Measurements from ENCODE around the gene BUB1.
"Not testable (repeated sequence)": the region's sequence is repeated elsewhere in the genome, so short reads cannot be mapped to it uniquely, and the experiment has no call there.

Gene BUB1

GRCh38 chr2:110647777-110648176 lies 30.1 kb downstream of the BUB1 start:
- no peak overlapping the region for H3K4me3 ChIP-seq (ENCODE audit: low read length)
- no peaks in the 10 kb centered on the region for H3K27me3 ChIP-seq (ENCODE audit: insufficient read depth, low read length)
- no peaks in the 10 kb centered on the region for H3K9me3 ChIP-seq (ENCODE audit: insufficient read depth, low read depth, low read length)
- no peak overlapping the region for H3K27ac ChIP-seq (ENCODE audit: low read length)
- H3K9ac ChIP-seq (ENCODE audit: low read depth, low read length), result no peak overlapping the region
- peaks cover 96% of the 10 kb centered on the region for H3K36me3 ChIP-seq (ENCODE audit: insufficient read depth, low read depth, low read length)
- no peaks in the 10 kb centered on the region for H3K4me1 ChIP-seq (ENCODE audit: insufficient read depth, low read length)

DNA sequence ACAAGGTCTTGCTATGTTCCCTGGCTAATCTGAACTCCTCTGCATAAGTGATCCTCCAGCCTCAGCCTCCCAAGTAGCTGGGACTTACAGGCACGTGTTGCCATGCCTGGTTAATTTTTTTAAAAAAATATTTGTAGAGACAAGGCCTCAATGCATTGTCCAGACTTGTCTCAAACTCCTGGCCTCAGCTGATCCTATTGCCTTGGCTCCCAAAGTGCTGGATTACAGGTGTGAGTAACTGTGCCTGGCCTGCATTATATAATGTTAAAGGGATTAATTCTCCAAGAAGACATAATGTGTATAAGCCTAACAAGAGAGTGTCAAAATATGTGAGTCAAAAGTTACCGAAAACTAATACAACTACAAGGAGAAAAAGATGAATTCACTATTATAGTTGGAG lies 32.2 kb downstream of the BUB1 start:
- no peak overlapping the region for H3K4me3 ChIP-seq (ENCODE audit: low read length)
- H3K36me3 ChIP-seq (ENCODE audit: insufficient read depth, low read depth, low read length), result peaks cover 96% of the 10 kb centered on the region
- H3K9me3 ChIP-seq (ENCODE audit: insufficient read depth, low read depth, low read length), result no peaks in the 10 kb centered on the region
- H3K9ac ChIP-seq (ENCODE audit: low read depth, low read length), result no peak overlapping the region
- H3K4me1 ChIP-seq (ENCODE audit: insufficient read depth, low read length), result no peaks in the 10 kb centered on the region
- no peaks in the 10 kb centered on the region for H3K27me3 ChIP-seq (ENCODE audit: insufficient read depth, low read length)
- no peak overlapping the region for H3K27ac ChIP-seq (ENCODE audit: low read length)

DNA sequence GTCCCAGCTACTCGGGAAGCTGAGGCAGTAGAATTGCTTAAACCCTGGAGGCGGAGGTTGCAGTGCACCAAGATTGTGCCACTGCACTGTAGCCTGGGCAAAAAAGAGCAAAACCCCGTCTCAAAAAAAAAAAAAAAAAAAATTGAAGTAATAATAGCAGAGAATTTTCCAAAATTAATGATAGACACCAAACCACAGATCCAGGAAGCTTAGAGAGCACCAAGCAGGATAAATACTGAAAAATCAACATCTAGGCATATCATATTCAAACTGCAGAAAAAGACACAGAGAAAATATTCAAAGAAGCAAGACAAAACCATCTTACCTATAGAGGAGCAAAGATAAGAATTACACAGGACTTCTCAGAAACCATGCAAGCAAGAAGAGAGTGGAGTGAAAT lies 33.5 kb downstream of the BUB1 start:
- Histone ChIP-seq H3K9me3 (ENCODE audit: insufficient read depth, low read depth, low read length) (no peaks in the 10 kb centered on the region), H3K4me3 (ENCODE audit: low read length) (no peak overlapping the region), H3K9ac (ENCODE audit: low read depth, low read length) (no peak overlapping the region), H3K36me3 (ENCODE audit: insufficient read depth, low read depth, low read length) (peaks cover 97% of the 10 kb centered on the region), H3K27me3 (ENCODE audit: insufficient read depth, low read length) (no peaks in the 10 kb centered on the region), H3K4me1 (ENCODE audit: insufficient read depth, low read length) (no peaks in the 10 kb centered on the region), H3K27ac (ENCODE audit: low read length) (no peak overlapping the region)

DNA sequence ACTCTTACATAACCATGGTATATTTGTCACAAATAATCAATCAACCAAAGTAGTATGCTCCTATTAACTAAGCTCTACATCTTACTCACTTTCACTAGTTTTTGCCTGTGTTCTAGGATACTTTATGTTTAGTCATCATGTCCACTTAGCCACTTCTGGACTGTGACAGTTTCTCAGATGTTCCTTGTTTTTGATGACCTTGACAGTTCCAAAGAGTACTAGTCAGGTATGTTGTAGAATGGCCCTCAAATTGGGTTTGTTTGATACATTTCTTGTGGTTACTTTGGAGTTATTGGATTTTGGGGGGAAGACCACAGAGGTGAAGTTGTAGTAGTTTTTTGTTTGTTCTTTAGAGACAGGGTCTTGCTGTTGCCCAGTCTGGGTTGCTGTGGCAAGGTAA lies 35.5 kb downstream of the BUB1 start:
- Histone ChIP-seq H3K27me3 (ENCODE audit: insufficient read depth, low read length) (no peaks in the 10 kb centered on the region), H3K36me3 (ENCODE audit: insufficient read depth, low read depth, low read length) (peaks cover 97% of the 10 kb centered on the region)

DNA sequence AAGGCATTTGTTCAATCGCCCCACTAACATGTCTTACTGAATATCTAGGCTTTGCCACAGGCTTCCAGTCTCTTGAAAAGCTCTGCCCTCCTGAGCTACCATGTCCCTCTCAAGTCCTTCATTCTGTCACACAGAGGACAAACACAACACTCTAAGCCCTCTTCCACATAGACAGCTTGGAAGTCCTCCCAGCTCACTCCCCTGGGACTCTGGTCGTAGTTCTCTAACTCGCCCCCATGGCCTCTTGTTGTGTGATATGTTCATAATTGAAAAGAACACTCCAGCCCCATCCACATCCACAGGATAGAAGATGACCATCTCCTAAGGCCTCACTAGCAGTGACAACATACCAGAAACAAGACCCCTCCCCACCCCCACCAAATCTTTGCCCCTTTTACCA lies 37.9 kb downstream of the BUB1 start:
- Histone ChIP-seq H3K9ac (ENCODE audit: low read depth, low read length) (no peak overlapping the region), H3K9me3 (ENCODE audit: insufficient read depth, low read depth, low read length) (no peaks in the 10 kb centered on the region), H3K4me3 (ENCODE audit: low read length) (no peak overlapping the region), H3K4me1 (ENCODE audit: insufficient read depth, low read length) (no peaks in the 10 kb centered on the region), H3K27ac (ENCODE audit: low read length) (no peak overlapping the region), H3K36me3 (ENCODE audit: insufficient read depth, low read depth, low read length) (peaks cover 87% of the 10 kb centered on the region), H3K27me3 (ENCODE audit: insufficient read depth, low read length) (no peaks in the 10 kb centered on the region)

More for the DNA sequence above, 35.5 kb downstream of the BUB1 start:
- no peak overlapping the region for H3K27ac ChIP-seq (ENCODE audit: low read length)
- no peak overlapping the region for H3K9ac ChIP-seq (ENCODE audit: low read depth, low read length)
- no peak overlapping the region for H3K4me3 ChIP-seq (ENCODE audit: low read length)
- no peaks in the 10 kb centered on the region for H3K9me3 ChIP-seq (ENCODE audit: insufficient read depth, low read depth, low read length)
- H3K4me1 ChIP-seq (ENCODE audit: insufficient read depth, low read length), result no peaks in the 10 kb centered on the region

GRCh38 chr2:110638952-110639695 lies 38.7 kb downstream of the BUB1 start:
- Histone ChIP-seq H3K27me3 (ENCODE audit: insufficient read depth, low read length) (no peaks in the 10 kb centered on the region), H3K9me3 (ENCODE audit: insufficient read depth, low read depth, low read length) (no peaks in the 10 kb centered on the region), H3K4me3 (ENCODE audit: low read length) (no peak overlapping the region), H3K4me1 (ENCODE audit: insufficient read depth, low read length) (no peaks in the 10 kb centered on the region), H3K9ac (ENCODE audit: low read depth, low read length) (no peak overlapping the region), H3K36me3 (ENCODE audit: insufficient read depth, low read depth, low read length) (peaks cover 89% of the 10 kb centered on the region), H3K27ac (ENCODE audit: low read length) (no peak overlapping the region)

- no peak overlapping the region for H3K4me3 ChIP-seq (ENCODE audit: low read length)
- H3K27me3 ChIP-seq (ENCODE audit: insufficient read depth, low read length), result no peaks in the 10 kb centered on the region
- H3K27ac ChIP-seq (ENCODE audit: low read length), result no peak overlapping the region
- H3K9me3 ChIP-seq (ENCODE audit: insufficient read depth, low read depth, low read length), result no peaks in the 10 kb centered on the region
- H3K36me3 ChIP-seq (ENCODE audit: insufficient read depth, low read depth, low read length), result peaks cover 78% of the 10 kb centered on the region
- no peak overlapping the region for H3K9ac ChIP-seq (ENCODE audit: low read depth, low read length)
- no peaks in the 10 kb centered on the region for H3K4me1 ChIP-seq (ENCODE audit: insufficient read depth, low read length)
Observed at GRCh38 chr2:110638004-110638403, 39.9 kb downstream of the BUB1 start.

GRCh38 chr2:110637093-110637492 lies 40.8 kb downstream of the BUB1 start:
- Histone ChIP-seq H3K36me3 (ENCODE audit: insufficient read depth, low read depth, low read length) (peaks cover 69% of the 10 kb centered on the region), H3K27ac (ENCODE audit: low read length) (no peak overlapping the region), H3K4me3 (ENCODE audit: low read length) (no peak overlapping the region), H3K9ac (ENCODE audit: low read depth, low read length) (no peak overlapping the region), H3K27me3 (ENCODE audit: insufficient read depth, low read length) (no peaks in the 10 kb centered on the region), H3K4me1 (ENCODE audit: insufficient read depth, low read length) (no peaks in the 10 kb centered on the region), H3K9me3 (ENCODE audit: insufficient read depth, low read depth, low read length) (no peaks in the 10 kb centered on the region)

DNA sequence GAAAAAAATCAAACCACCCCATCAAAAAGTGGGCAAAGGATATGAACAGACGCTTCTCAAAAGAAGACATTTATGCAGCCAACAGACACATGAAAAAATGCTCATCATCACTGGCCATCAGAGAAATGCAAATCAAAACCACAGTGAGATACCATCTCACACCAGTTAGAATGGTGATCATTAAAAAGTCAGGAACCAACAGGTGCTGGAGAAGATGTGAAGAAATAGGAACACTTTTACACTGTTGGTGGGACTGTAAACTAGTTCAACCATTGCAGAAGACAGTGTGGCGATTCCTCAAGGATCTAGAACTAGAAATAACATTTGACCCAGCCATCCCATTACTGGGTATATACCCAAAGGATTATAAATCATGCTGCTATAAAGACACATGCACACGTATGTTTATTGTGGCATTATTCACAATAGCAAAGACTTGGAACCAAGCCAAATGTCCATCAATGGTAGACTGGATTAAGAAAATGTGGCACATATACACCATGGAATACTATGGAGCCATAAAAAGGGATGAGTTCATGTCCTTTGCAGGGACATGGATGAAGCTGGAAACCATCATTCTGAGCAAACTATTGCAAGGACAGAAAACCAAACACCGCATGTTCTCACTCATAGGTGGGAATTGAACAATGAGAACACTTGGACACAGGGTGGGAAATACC lies 41.8 kb downstream of the BUB1 start:
- not testable (repeated sequence) for H3K4me1 ChIP-seq (ENCODE audit: insufficient read depth, low read length); H3K9me3 ChIP-seq (ENCODE audit: insufficient read depth, low read depth, low read length); H3K4me3 ChIP-seq (ENCODE audit: low read length); H3K9ac ChIP-seq (ENCODE audit: low read depth, low read length); H3K27me3 ChIP-seq (ENCODE audit: insufficient read depth, low read length); H3K27ac ChIP-seq (ENCODE audit: low read length)
- H3K36me3 ChIP-seq (ENCODE audit: insufficient read depth, low read depth, low read length), result peaks cover 59% of the 10 kb centered on the region

- H3K9ac ChIP-seq (ENCODE audit: low read depth, low read length); H3K4me1 ChIP-seq (ENCODE audit: insufficient read depth, low read length); H3K4me3 ChIP-seq (ENCODE audit: low read length); H3K27me3 ChIP-seq (ENCODE audit: insufficient read depth, low read length); H3K9me3 ChIP-seq (ENCODE audit: insufficient read depth, low read depth, low read length); H3K27ac ChIP-seq (ENCODE audit: low read length); H3K36me3 ChIP-seq (ENCODE audit: insufficient read depth, low read depth, low read length): not testable (repeated sequence)
Observed at GRCh38 chr2:110627348-110627747, 50.5 kb downstream of the BUB1 start.

DNA sequence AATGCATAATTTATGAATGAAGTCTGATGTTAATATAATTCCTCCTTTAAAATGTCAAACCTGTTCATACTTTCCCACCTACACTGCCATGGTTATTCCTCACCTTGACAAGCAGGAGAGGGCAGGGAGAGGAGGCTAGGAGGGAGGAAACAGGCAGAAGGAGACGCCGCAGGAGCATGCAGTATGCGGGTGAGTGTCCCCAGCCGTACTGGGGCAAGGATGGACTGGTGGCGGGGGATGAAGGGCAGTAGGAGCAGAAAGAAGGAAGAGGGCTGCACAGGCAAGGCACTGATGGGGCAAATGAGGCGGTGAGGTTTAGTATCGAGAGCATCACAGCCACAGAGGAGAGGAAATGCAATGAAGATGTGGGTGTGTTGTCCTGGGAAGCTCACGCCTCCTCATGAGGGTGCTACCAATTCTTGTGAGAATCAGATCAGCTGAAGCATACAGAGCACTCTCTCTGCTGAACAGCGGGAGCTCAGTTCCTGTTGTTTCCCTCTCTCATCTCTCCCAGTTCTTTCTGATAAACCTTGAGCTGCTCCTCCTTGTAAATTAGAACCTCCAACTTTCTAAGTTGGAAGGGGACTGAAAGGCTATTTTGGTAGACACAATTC lies 58.4 kb downstream of the BUB1 start:
- not testable (repeated sequence) for H3K27ac ChIP-seq (ENCODE audit: low read length); H3K9me3 ChIP-seq (ENCODE audit: insufficient read depth, low read depth, low read length); H3K36me3 ChIP-seq (ENCODE audit: insufficient read depth, low read depth, low read length); H3K4me3 ChIP-seq (ENCODE audit: low read length); H3K4me1 ChIP-seq (ENCODE audit: insufficient read depth, low read length); H3K27me3 ChIP-seq (ENCODE audit: insufficient read depth, low read length); H3K9ac ChIP-seq (ENCODE audit: low read depth, low read length)

GRCh38 chr2:110613927-110614326 lies 63.9 kb downstream of the BUB1 start:
- H3K9ac ChIP-seq (ENCODE audit: low read depth, low read length); H3K36me3 ChIP-seq (ENCODE audit: insufficient read depth, low read depth, low read length); H3K4me3 ChIP-seq (ENCODE audit: low read length); H3K27me3 ChIP-seq (ENCODE audit: insufficient read depth, low read length); H3K9me3 ChIP-seq (ENCODE audit: insufficient read depth, low read depth, low read length); H3K27ac ChIP-seq (ENCODE audit: low read length); H3K4me1 ChIP-seq (ENCODE audit: insufficient read depth, low read length): not testable (repeated sequence)
